ENCODE data around the gene INSIG2. TPM values are rescaled to one million over a fixed set of nuclear protein-coding genes. Genes with fewer than 3 reads are reported as not detected.

Gene INSIG2
- total RNA-seq, 4 donors from 2014 or later = 3.6 to 42.4 (median 25.8) TPM

DNA sequence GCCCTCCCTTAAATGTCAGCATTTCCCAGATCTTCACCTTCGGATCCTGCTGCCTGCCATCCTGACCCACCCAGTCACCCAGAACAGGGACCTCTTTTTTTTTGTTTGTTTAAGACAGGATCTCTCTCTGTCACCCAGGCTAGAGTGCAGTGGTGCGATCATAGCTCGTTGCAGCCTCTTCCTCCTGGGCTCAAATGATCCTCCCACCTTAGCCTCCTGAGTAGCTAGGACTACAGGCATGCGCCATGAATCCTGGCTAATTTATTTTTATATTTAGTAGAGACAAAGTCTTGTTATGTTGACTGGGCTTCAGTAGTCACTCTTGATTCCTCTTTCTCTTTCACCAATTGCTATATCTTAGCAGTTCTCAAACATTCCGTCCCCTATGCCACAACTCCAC is 39.0 kb downstream of the INSIG2 start:
- H3K4me1 ChIP-seq = no peaks in the 10 kb centered on the region
- intact Hi-C loops (cut with DNase I; ENCODE audit: low total_unique reads) = no loop called here
- no peak overlapping the region for H3K4me3 ChIP-seq
- H3K27me3 ChIP-seq = no peaks in the 10 kb centered on the region
- no peaks in the 10 kb centered on the region for H3K9me3 ChIP-seq
- H3K36me3 ChIP-seq = no peaks in the 10 kb centered on the region
- H3K27ac ChIP-seq = no peak overlapping the region
- TF ChIP-seq, protein P1, sequence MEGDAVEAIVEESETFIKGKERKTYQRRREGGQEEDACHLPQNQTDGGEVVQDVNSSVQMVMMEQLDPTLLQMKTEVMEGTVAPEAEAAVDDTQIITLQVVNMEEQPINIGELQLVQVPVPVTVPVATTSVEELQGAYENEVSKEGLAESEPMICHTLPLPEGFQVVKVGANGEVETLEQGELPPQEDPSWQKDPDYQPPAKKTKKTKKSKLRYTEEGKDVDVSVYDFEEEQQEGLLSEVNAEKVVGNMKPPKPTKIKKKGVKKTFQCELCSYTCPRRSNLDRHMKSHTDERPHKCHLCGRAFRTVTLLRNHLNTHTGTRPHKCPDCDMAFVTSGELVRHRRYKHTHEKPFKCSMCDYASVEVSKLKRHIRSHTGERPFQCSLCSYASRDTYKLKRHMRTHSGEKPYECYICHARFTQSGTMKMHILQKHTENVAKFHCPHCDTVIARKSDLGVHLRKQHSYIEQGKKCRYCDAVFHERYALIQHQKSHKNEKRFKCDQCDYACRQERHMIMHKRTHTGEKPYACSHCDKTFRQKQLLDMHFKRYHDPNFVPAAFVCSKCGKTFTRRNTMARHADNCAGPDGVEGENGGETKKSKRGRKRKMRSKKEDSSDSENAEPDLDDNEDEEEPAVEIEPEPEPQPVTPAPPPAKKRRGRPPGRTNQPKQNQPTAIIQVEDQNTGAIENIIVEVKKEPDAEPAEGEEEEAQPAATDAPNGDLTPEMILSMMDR (IDR thresholded peaks at IDR 0.05) = no peak
- TF ChIP-seq POLR2A (IDR thresholded peaks at IDR 0.05) = no peak
- no peak for DNase-seq

DNA sequence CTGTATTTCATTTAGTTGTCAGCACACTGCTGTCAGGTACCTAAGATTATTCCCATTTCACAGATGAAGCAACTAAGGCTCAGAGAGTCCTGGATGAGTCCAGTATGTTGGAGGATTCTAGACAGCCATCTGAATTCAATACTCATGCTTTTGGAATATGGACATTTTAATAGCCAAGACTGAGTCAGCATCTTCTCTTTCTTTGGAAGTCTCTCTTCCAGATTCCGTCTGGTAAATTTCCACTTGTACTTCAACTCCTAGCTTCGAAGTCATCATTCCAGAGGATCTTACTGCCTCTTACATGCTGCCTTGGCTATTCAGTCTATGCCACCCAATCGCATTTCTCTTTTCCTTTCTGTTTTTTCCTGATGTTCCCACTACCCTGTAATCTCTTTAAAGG is 40.6 kb downstream of the INSIG2 start:
- intact Hi-C loops (cut with DNase I; ENCODE audit: low total_unique reads) = no loop called here
- TF ChIP-seq, protein P1 (IDR thresholded peaks at IDR 0.05) = no peak
- no peak for TF ChIP-seq POLR2A (IDR thresholded peaks at IDR 0.05)
- no peak overlapping the region for H3K27ac ChIP-seq
- no peak for DNase-seq
- H3K36me3 ChIP-seq = no peaks in the 10 kb centered on the region
- no peaks in the 10 kb centered on the region for H3K27me3 ChIP-seq
- no peaks in the 10 kb centered on the region for H3K9me3 ChIP-seq
- no peak overlapping the region for H3K4me3 ChIP-seq
- no peaks in the 10 kb centered on the region for H3K4me1 ChIP-seq

DNA sequence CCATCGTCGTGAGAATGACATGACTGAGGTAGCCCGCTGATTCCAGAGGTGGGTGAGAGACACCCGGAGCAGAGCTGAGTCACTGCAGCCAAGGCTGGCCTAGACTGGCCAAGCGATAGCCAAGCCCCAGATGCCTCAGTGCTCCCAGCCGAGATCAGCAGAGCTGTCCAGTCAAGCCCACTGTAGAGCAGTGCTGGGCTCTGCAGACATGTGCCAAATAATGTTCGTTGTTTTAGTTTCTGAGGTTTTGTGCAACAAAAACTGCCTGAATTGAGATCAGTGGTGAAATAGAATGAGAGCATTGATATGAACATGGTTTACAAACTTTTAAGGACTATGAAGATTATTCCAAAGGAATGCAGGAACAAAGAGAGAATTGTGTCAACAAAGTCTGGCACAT is 42.1 kb downstream of the INSIG2 start:
- TF ChIP-seq, protein P1 (IDR thresholded peaks at IDR 0.05) = no peak
- no peak for TF ChIP-seq POLR2A (IDR thresholded peaks at IDR 0.05)
- no peaks in the 10 kb centered on the region for H3K4me1 ChIP-seq
- intact Hi-C loops (cut with DNase I; ENCODE audit: low total_unique reads) = no loop called here
- no peak for DNase-seq
- no peaks in the 10 kb centered on the region for H3K36me3 ChIP-seq
- no peak overlapping the region for H3K27ac ChIP-seq
- no peaks in the 10 kb centered on the region for H3K9me3 ChIP-seq
- H3K4me3 ChIP-seq = no peak overlapping the region
- H3K27me3 ChIP-seq = no peaks in the 10 kb centered on the region

DNA sequence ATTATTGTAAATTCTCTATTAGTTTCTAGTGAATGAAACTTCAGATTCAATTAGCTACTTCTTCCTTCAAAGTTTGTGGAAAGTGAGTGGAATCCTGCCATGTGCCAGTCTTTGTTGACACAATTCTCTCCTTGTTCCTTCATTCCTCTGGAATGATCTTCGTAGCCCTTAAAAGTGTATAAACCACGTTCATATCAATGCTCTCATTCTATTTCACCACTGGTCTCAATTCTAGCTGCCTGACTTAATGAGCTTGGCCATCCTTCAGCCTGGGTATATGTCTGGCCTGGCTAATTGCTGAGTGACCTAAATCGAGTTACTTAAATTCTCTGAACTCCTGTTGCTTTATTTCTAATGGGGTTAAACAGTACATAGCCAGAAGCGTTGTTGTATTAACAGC is 43.5 kb downstream of the INSIG2 start:
- intact Hi-C loops (cut with DNase I; ENCODE audit: low total_unique reads) = no loop called here
- no peak for DNase-seq
- H3K4me1 ChIP-seq = no peaks in the 10 kb centered on the region
- H3K27me3 ChIP-seq = no peaks in the 10 kb centered on the region
- H3K9me3 ChIP-seq = no peaks in the 10 kb centered on the region
- no peak overlapping the region for H3K4me3 ChIP-seq
- no peaks in the 10 kb centered on the region for H3K36me3 ChIP-seq
- H3K27ac ChIP-seq = no peak overlapping the region
- TF ChIP-seq, protein P1 (IDR thresholded peaks at IDR 0.05) = no peak
- TF ChIP-seq POLR2A (IDR thresholded peaks at IDR 0.05) = no peak

DNA sequence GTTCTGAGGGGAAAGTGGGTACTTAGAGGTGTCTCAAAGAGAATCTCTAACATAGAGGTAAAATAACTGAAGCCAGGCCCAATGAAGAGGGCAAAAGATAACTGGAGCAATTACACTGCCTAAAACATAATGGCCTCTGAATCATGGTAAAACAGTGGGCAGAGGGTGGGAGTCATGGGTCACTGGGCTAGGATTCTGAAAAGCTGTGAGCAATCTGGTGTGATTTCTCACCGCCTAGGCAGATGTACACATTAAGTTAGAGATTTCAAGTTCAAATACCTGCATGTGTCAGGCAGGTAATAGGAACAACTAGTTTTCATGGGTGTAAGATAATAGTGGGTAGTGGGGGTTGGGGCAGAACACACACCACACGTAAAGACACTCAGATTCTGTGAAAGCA is 45.6 kb downstream of the INSIG2 start:
- Histone ChIP-seq H3K4me1 (no peaks in the 10 kb centered on the region), H3K36me3 (no peaks in the 10 kb centered on the region), H3K27ac (no peak overlapping the region), H3K27me3 (no peaks in the 10 kb centered on the region), H3K4me3 (no peak overlapping the region), H3K9me3 (no peaks in the 10 kb centered on the region)
- TF ChIP-seq, protein P1 (IDR thresholded peaks at IDR 0.05) = no peak
- TF ChIP-seq POLR2A (IDR thresholded peaks at IDR 0.05) = no peak
- intact Hi-C loops (cut with DNase I; ENCODE audit: low total_unique reads) = no loop called here
- no peak for DNase-seq

Data from uterus (tissue), 4 donors.